H1 (cell line): Measurements from ENCODE around the gene ELP4. TPM values are rescaled to one million over a fixed set of nuclear protein-coding genes. Genes with fewer than 3 reads are reported as not detected.

Experiments
- CTCF ChIA-PET: fragments of 300-600 bp; sonication (Branson Sonifier 250); formaldehyde crosslinking; loops from one replicate; lab custom pipeline; 2021; ENCODE audit not compliant: partially characterized antibody; lab: Charles Lee
- POLR2A ChIA-PET: fragments of 300-600 bp; sonication (Branson Sonifier 250); formaldehyde crosslinking; loops from one replicate; lab custom pipeline; 2021; ENCODE audit warnings: inconsistent platforms; ENCODE audit not compliant: partially characterized antibody; lab: Charles Lee
- DNase-seq, 2 experiments: peaks; one replicate each; pipeline versions ENCODE4 v3.0.0 to v3.0.0-alpha.2; 2010 to 2022; ENCODE audit warnings: low spot score in 2 of 2, low read depth in 1 of 2, mixed read lengths in 1 of 2
- FAIRE-seq: peaks from 2 replicates; lab custom pipeline; 2011; peaks lifted over from hg19 to GRCh38; lab: Jason Lieb, UNC
- H2AFZ ChIP-seq: 2 replicates; pipeline ENCODE4 v1.8.1; 2012; ENCODE audit warnings: low read length, inconsistent platforms
- H2AK5ac ChIP-seq: 2 replicates; pipeline ENCODE4 v1.6.1; 2013; ENCODE audit warnings: low read depth, low read length
- H2BK120ac ChIP-seq: replicated peaks from 2 replicates; pipeline ENCODE3; 2013; ENCODE audit warnings: low read depth, low read length, inconsistent platforms
- H2BK12ac ChIP-seq: 2 replicates; pipeline ENCODE4 v1.6.1; 2013; ENCODE audit warnings: low read depth, low read length
- H2BK15ac ChIP-seq: 2 replicates; pipeline ENCODE4 v1.6.1; 2013; ENCODE audit warnings: low read length
- H2BK20ac ChIP-seq: 2 replicates; pipeline ENCODE4 v1.6.1; 2013; ENCODE audit warnings: low read length
- H2BK5ac ChIP-seq: 2 replicates; pipeline ENCODE4 v1.6.1; 2013; ENCODE audit warnings: low read depth, low read length
- H3K14ac ChIP-seq: 2 replicates; pipeline ENCODE4 v1.6.1; 2013; ENCODE audit warnings: inconsistent platforms; ENCODE audit not compliant: insufficient read length
- H3K18ac ChIP-seq: 2 replicates; pipeline ENCODE4 v1.6.1; 2013; ENCODE audit warnings: low read length; ENCODE audit errors: extremely low read depth
- H3K23ac ChIP-seq: 2 replicates; pipeline ENCODE4 v1.6.1; 2013; ENCODE audit warnings: inconsistent platforms; ENCODE audit not compliant: insufficient read length
- H3K23me2 ChIP-seq: 2 replicates; pipeline ENCODE4 v1.6.1; 2013; ENCODE audit warnings: low read depth, low read length
- H3K27ac ChIP-seq: 2 replicates; pipeline ENCODE4 v1.6.1; 2011; ENCODE audit warnings: low read depth, low read length, inconsistent platforms
- H3K27me3 ChIP-seq, 4 experiments: replicated peaks in 1 of 4; 1 replicate in 1 of 4; 2 replicates in 3 of 4; pipeline versions ENCODE4 v1.6.1 to v1.8.1; 2011 to 2013; ENCODE audit warnings: low read length in 3 of 4, mild to moderate bottlenecking in 3 of 4, inconsistent platforms in 2 of 4, mixed read lengths in 2 of 4, moderate library complexity in 1 of 4; ENCODE audit not compliant: control insufficient read depth in 3 of 4, insufficient read depth in 3 of 4; ENCODE audit errors: extremely low read depth in 1 of 4
- H3K36me3 ChIP-seq, 4 experiments: 2 replicates each; pipeline versions ENCODE4 v1.6.1 to v1.8.1; 2011 to 2013; ENCODE audit warnings: mild to moderate bottlenecking in 4 of 4, low read length in 3 of 4, moderate library complexity in 2 of 4, control low read depth in 1 of 4, inconsistent platforms in 1 of 4; ENCODE audit not compliant: insufficient read depth in 4 of 4, control insufficient read depth in 2 of 4
- H3K4ac ChIP-seq: replicated peaks from 2 replicates; pipeline ENCODE3; 2013; ENCODE audit warnings: low read length, low read depth, mixed read lengths, inconsistent platforms; ENCODE audit not compliant: insufficient read length
- H3K4me1 ChIP-seq, 4 experiments: replicated peaks in 1 of 4; 1 replicate in 1 of 4; 2 replicates in 3 of 4; pipeline versions ENCODE4 v1.6.1 to v1.8.1; 2011 to 2013; ENCODE audit warnings: low read length in 3 of 4, inconsistent platforms in 2 of 4, mixed read lengths in 1 of 4; ENCODE audit not compliant: insufficient read depth in 4 of 4, control insufficient read depth in 3 of 4
- H3K4me2 ChIP-seq, 2 experiments: 2 replicates each; pipeline versions ENCODE4 v1.6.1 to v1.8.1; 2011 to 2013; ENCODE audit warnings: low read depth in 2 of 2, low read length in 2 of 2, control low read depth in 1 of 2, inconsistent platforms in 1 of 2, mild to moderate bottlenecking in 1 of 2; ENCODE audit not compliant: insufficient read depth in 1 of 2
- H3K4me3 ChIP-seq, 4 experiments: fragments of 200-600, 300-600 bp in 1 of 4; sonication (generic), shearing (Covaris generic), sonication (Bioruptor Twin) in 1 of 4; 2 replicates each; pipeline versions ENCODE4 v1.5.1 to v1.8.1; 2011 to 2016; ENCODE audit warnings: low read length in 4 of 4, low read depth in 3 of 4, control low read depth in 2 of 4, inconsistent platforms in 2 of 4, mild to moderate bottlenecking in 2 of 4, mixed read lengths in 1 of 4, moderate library complexity in 1 of 4; ENCODE audit not compliant: insufficient read depth in 2 of 4; ENCODE audit errors: extremely low read depth in 1 of 4
- H3K56ac ChIP-seq: replicated peaks from 2 replicates; pipeline ENCODE3; 2013; ENCODE audit warnings: low read depth, mild to moderate bottlenecking, mixed read lengths, low read length, inconsistent platforms; ENCODE audit not compliant: insufficient read length
- H3K79me1 ChIP-seq: 2 replicates; pipeline ENCODE4 v1.6.1; 2013; ENCODE audit warnings: low read depth, low read length, control low read depth
- H3K79me2 ChIP-seq, 2 experiments: 2 replicates each; pipeline versions ENCODE4 v1.6.1 to v1.8.1; 2012 to 2013; ENCODE audit warnings: low read length in 2 of 2, mild to moderate bottlenecking in 2 of 2, inconsistent platforms in 1 of 2; ENCODE audit not compliant: insufficient read depth in 2 of 2, control insufficient read depth in 1 of 2
- H3K9ac ChIP-seq, 4 experiments: replicated peaks in 1 of 4; 1 replicate in 1 of 4; 2 replicates in 3 of 4; pipeline versions ENCODE4 v1.6.1 to v1.8.1; 2011 to 2013; ENCODE audit warnings: low read depth in 3 of 4, low read length in 3 of 4, control low read depth in 2 of 4, mild to moderate bottlenecking in 2 of 4, moderate library complexity in 2 of 4, inconsistent platforms in 1 of 4; ENCODE audit errors: extremely low read depth in 1 of 4
- H3K9me3 ChIP-seq, 2 experiments: 2 replicates each; pipeline versions ENCODE4 v1.6.1 to v1.8.1; 2012 to 2013; ENCODE audit warnings: mild to moderate bottlenecking in 2 of 2, moderate library complexity in 2 of 2, control low read depth in 1 of 2, inconsistent platforms in 1 of 2, low read depth in 1 of 2, low read length in 1 of 2, mixed read lengths in 1 of 2; ENCODE audit not compliant: insufficient read depth in 2 of 2
- H4K20me1 ChIP-seq, 2 experiments: replicated peaks in 1 of 2; 2 replicates each; pipeline versions ENCODE3 to v1.8.1; 2011 to 2013; ENCODE audit warnings: inconsistent platforms in 2 of 2, low read length in 2 of 2, mild to moderate bottlenecking in 1 of 2; ENCODE audit not compliant: insufficient read depth in 2 of 2, control insufficient read depth in 1 of 2
- H4K5ac ChIP-seq: 2 replicates; pipeline ENCODE4 v1.6.1; 2013; ENCODE audit warnings: low read length, low read depth, mixed read lengths, inconsistent platforms; ENCODE audit not compliant: insufficient read length
- H4K8ac ChIP-seq: 2 replicates; pipeline ENCODE4 v1.8.0; 2013; ENCODE audit warnings: mild to moderate bottlenecking, moderate library complexity, low read length, inconsistent platforms; ENCODE audit not compliant: insufficient read depth; ENCODE audit errors: extremely low read depth
- H4K91ac ChIP-seq: replicated peaks from 2 replicates; pipeline ENCODE3; 2013; ENCODE audit warnings: low read length, mixed read lengths, inconsistent platforms; ENCODE audit not compliant: insufficient read length
- ATF3 ChIP-seq: IDR thresholded peaks from 2 replicates; pipeline ENCODE4 v1.6.1; 2011; ENCODE audit warnings: low read depth, mild to moderate bottlenecking, low read length; ENCODE audit not compliant: insufficient read depth
- KDM4A ChIP-seq: IDR thresholded peaks from one replicate; pipeline ENCODE4 v1.7.1; 2012; ENCODE audit warnings: low read depth, mild to moderate bottlenecking, moderate library complexity, low read length, inconsistent platforms; ENCODE audit not compliant: severe bottlenecking
- RAD21 ChIP-seq, 2 experiments: IDR thresholded peaks in 1 of 2; conservative IDR thresholded peaks in 1 of 2; 2 replicates each; pipeline ENCODE4 v1.6.1; 2011; ENCODE audit warnings: low read depth in 2 of 2, low read length in 2 of 2, improper control_type of control experiment in 1 of 2, inconsistent platforms in 1 of 2, mild to moderate bottlenecking in 1 of 2, moderate library complexity in 1 of 2
- WGBS, 2 experiments: shearing (Covaris generic) in 1 of 2; methylation state at CpG; one replicate each; pipeline versions ENCODE4 v1.1.6 to v1.1.7; 2013 to 2015; ENCODE audit warnings: low lambda C conversion rate in 2 of 2, mixed read lengths in 2 of 2, inconsistent platforms in 1 of 2, low coverage in 1 of 2, missing lambda C conversion rate in 1 of 2; ENCODE audit not compliant: insufficient replicate concordance in 2 of 2, insufficient coverage in 1 of 2, insufficient read length in 1 of 2; ENCODE audit errors: extremely low coverage in 1 of 2, missing lambda C conversion rate in 1 of 2; 5-methylcytosine and 5-hydroxymethylcytosine counted together
- polyA plus RNA-seq, 7 experiments: library from polyadenylated mRNA; depleted of rRNA in 3 of 7; stranded (reverse) in 5 of 7; unstranded in 2 of 7; fragments of >200 nt in 5 of 7; fragments of 200-250 nt in 2 of 7; gene quantifications; 1 replicate in 5 of 7; 2 replicates in 1 of 7; 4 replicates in 1 of 7; pipeline versions ENCODE4 v1.2.1 to v1.2.3, GENCODE V29; 2011 to 2013; ENCODE audit warnings: missing spikeins in 2 of 7, mixed read lengths in 2 of 7
- total RNA-seq: library from RNA; stranded (reverse); fragmentation: NEBNext Ultra II Directional; extraction: Animal tissue kit (Norgen Biotek cat#: 25700); gene quantifications from 2 replicates; pipeline ENCODE4 v1.2.1, GENCODE V29; 2021

The ELP4 gene
- total and polyA plus RNA-seq, 2 of the 8 experiments (the other 6 are each of a cell fraction or from before 2014, with no cell fraction given) = 14.0 to 18.6 TPM

- Histone ChIP-seq H3K14ac (no peak overlapping the region), H2AK5ac (no peak overlapping the region), H3K56ac (no peak overlapping the region), H4K20me1 (peaks cover 0 to 13% of the 10 kb centered on the region in 2 experiments), H2BK20ac (no peak overlapping the region), H3K4me1 (peaks cover 7 to 54% (median 47%) of the 10 kb centered on the region in 4 experiments), H2BK12ac (peak overlapping the region; percentile 80; the same call in 1 of the 2 replicates), H3K23me2 (peaks cover 8% of the 10 kb centered on the region; the same call in 1 of the 2 replicates), H4K5ac (no peak overlapping the region), H3K4me2 (peak overlapping the region; percentile 74 to 91), H3K27me3 (peaks cover 83 to 99% (median 96%) of the 10 kb centered on the region in 4 experiments), H3K79me2 (no peaks in the 10 kb centered on the region), H3K36me3 (no peaks in the 10 kb centered on the region; a peak in 1 of 8 replicates), H4K8ac (no peak overlapping the region), H3K4ac (no peak overlapping the region), H4K91ac (no peak overlapping the region), H3K27ac (no peak overlapping the region), H3K79me1 (no peaks in the 10 kb centered on the region), H3K23ac (no peak overlapping the region), H2AFZ (no peak overlapping the region), H3K9me3 (no peaks in the 10 kb centered on the region), H2BK15ac (no peak overlapping the region), H3K9ac (no peak overlapping the region), H3K4me3 (peak overlapping the region; percentile 20 to 62 (median 34); a peak in 7 of 8 replicates), H2BK120ac (no peak overlapping the region), H2BK5ac (no peak overlapping the region), H3K18ac (no peak overlapping the region; the same call in 1 of the 2 replicates)
- FAIRE-seq (no peak), DNase-seq (peak in 1 of 2 experiments; percentile 61)
- ChIA-PET CTCF (interaction anchor here (0.8 to 3.4 kb wide), 5 partner anchors 9 to 416 kb away, joined by 3 to 17 read pairs (median 5); no protein-coding TSS in a partner anchor), POLR2A (interaction anchor here (1.7 to 1.9 kb wide), 2 partner anchors 9 to 15 kb away, joined by 8 to 9 read pairs; no protein-coding TSS in a partner anchor)
- WGBS, 2 experiments = 2% methylated on average over 32 of the region's 35 CpGs; no CpG with 5 or more reads in 1 of the 2 experiments
- TF ChIP-seq RAD21 (IDR thresholded peaks at IDR 0.05 in 1 of 2, conservative IDR thresholded peaks at IDR 0.05 in 1 of 2; ENCODE audit: low read depth in 2 of 2, low read length in 2 of 2) = no peak
- TF ChIP-seq KDM4A = peak; percentile 30
- no peak for TF ChIP-seq ATF3
Measured at GRCh38 chr11:31813391-31814175, 304.0 kb downstream of the ELP4 start.
